Activated CD4-positive, alpha-beta T cell treated with anti-CD3 and anti-CD28 coated beads, Interleukin-2, amount 50 U/mL, for 48 hours (primary cell): ENCODE measurements around the gene TCERG1L.

ENCODE experiments used
- DNase-seq, 2 experiments: peaks; one replicate each; pipeline ENCODE4 v3.0.0-alpha.2; 2020

TCERG1L gene

DNA sequence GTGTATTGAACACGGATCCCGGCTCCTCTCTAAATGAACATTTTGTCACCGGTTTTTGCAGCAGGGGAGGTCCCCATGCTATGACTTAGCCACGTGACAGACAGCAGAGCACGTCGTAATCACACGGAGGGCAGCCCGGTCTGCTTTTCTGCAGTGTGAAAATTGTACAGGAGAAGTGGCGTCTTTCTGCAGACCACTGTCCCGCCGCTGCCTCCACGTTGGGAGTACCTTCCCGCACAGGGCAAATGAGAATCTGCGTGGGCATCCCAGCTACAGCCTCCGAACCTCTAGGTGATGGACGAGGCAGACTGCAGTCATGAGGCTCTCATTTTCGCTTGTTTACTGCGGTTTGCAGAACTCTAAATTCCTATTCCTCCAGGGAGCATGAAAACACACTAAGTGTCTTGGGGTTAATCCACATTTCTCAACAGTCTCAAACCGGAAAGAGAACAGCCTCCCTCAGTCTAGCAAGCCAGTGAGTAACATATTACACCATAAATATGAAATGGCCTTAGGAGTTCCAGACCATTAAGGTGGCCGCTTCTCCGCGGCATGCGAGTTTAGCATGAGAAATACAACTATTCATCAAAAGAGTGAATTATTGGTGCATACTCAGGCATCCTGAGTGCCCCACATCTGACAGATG is 89.8 kb downstream of the TCERG1L start:
- DNase-seq, result no peak

GRCh38 chr10:131220601-131221171 is 90.8 kb downstream of the TCERG1L start:
- no peak for DNase-seq

DNA sequence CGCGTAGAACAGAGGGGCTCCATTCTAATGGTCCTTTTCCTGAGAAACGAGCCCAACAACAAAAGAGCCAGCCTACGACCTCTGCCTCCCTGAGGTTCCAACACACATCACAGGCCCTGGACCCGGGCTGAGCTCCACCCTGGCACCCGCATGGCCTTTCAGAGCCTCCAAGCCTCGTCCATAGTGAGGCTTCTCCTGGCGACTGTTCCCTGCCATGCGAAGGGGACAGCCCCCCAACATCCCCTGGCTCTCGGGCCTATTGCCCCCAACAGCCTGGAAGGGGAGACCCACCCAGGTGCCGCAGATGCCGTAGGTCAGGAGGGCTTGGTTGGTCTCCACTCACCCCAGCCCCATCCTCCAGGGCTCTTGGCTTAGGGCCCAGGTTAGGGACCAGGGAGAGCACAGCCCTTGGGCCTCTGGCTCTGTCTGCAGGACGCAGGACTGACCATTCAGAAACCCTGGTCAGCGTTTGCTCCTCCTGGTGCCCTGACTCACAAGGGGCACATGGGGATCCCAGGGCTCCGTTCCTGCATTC is 91.5 kb downstream of the TCERG1L start:
- no peak for DNase-seq

- DNase-seq, result no peak
Measured at GRCh38 chr10:131219584-131219886, 92.0 kb downstream of the TCERG1L start.

- no peak for DNase-seq
Measured at GRCh38 chr10:131218811-131219583, 92.5 kb downstream of the TCERG1L start.

DNA sequence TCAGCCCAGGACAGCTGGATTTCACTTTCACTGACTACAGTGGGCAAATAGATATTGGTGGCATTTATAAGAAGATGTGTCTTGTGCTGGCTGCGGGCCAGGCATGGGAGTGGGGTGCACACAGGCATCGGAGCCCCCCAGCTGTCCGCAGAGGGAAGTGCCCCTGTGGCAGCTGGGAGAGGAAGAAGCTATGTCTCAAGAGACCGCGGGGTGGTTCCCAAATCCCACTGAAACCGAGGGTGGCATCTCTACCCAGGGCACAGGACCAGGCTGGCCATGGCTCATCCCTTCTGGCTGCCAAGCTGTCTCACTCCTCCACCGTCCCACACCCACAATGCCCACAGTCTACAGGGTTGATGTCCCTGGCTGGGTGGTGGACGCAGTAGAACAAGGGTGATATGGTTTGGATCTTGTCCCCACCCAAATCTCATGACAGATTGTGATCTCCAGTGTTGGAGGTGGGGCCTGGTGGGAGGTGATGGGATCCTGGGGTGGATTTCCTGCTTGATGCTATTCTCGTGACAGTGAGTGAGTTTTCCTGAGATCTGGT is 94.8 kb downstream of the TCERG1L start:
- no peak for DNase-seq

- DNase-seq, result no peak
Measured at GRCh38 chr10:131215776-131216175, 95.7 kb downstream of the TCERG1L start.

- DNase-seq, result no peak
Measured at GRCh38 chr10:131214521-131215244, 96.8 kb downstream of the TCERG1L start.

DNA sequence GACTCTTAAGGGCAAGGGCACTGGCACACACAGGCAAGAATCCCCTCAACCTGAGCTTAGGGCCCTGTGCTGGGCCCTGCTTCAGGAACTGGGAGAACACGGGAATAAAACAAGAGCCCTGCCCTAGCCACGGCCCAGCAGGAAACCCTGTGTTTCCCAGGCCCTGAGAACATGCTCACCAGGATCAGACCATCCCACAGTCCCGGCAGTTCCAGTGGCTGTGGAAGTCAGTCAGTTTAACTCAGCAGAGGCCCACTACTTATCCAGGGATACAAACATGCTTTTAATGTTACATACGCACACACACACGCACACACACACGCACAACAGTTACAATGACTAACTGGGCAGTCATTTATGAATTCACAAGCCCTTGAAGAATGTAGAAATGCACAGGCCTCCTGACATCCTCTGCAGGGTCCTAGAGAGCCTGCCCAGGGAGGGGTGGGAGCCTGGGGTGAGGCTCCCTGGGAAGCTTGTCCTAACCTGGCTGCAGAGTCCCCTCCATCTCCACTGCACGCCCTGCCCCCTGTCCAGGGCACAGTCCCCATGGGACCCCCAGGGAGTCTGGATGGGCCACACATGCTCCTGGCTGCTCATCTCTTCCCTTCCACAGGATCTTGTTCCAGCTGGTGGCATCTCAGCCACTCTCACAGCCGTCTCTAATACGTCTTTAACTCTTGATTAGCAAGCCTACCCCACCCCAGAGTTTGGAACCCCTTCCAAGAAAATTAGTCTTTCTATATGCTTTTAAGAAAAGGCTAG is 97.6 kb downstream of the TCERG1L start:
- DNase-seq, result no peak

DNA sequence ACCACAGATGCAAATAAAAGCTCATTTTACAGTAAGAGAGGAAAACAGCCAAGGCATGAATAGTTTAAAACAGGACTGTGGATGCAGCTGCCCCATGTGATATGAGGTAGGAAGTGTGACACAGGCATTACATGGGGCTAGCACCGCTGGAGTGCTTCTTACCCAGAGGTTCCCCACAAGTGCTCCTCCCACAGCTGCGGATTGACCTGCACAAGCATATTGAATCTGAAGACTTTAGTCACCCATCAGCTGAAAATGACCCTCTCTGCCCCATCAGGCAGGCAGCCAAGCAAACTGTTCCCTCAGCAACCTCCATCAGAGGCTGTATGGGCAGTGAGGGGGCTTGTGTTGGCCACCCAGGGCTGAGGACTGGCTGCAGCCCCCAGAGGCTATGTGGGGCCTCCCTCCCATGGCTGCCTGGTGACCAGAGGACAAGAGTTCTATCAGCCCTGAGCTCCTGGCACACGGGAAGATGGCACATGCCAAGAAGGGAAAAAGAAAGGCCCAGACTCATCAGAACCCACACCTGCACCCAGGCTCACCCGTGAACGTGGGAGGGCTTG is 98.7 kb downstream of the TCERG1L start:
- no peak for DNase-seq

GRCh38 chr10:131211965-131212619 is 99.4 kb downstream of the TCERG1L start:
- no peak for DNase-seq

- no peak for DNase-seq
Measured at GRCh38 chr10:131211559-131211958, 100.0 kb downstream of the TCERG1L start.

DNA sequence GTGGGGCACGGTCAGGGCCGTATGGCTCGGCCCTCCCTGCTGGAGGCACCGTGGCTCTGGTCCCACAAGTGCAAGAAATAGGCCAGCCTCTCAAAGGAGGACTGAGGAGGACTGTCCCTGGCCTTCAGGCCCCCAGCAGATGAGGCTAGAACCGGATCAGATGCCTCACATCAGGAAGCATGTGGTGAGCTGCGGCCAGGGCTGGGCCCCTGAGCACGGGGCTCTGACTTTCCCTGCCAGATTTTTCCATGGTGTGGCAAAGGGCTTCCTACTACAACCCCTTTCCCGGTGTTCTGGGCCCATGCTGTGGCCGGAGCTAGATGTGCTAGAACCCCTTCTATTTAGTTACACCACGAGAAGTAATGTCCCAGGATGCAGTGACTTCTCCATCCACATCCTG is 100.4 kb downstream of the TCERG1L start:
- DNase-seq, result no peak

- DNase-seq, result no peak
Measured at GRCh38 chr10:131210181-131210580, 101.3 kb downstream of the TCERG1L start.

GRCh38 chr10:131207584-131208532 is 103.7 kb downstream of the TCERG1L start:
- DNase-seq, result no peak

GRCh38 chr10:131207176-131207575 is 104.3 kb downstream of the TCERG1L start:
- DNase-seq, result no peak

GRCh38 chr10:131206111-131206995 is 105.2 kb downstream of the TCERG1L start:
- no peak for DNase-seq

DNA sequence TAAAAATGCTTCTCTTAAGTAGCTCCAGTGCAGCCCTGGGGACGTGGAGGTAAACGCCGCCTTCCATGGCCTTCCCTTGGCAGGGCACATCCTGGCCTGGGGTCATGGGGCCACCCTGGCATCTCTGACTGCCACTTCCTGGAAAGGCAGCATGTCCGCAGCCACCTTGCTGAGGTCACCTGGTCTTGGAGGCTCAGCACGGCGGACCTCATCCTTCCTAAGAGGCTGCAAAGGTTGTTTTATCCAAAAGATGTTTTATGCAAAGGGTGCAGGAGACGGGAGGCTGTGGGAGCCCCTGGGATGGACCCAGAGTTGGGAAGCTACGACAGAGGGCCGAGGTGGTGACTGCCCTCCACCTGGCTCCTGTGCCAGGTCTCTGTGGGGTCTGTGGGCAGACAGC is 106.0 kb downstream of the TCERG1L start:
- no peak for DNase-seq
